NOMO-1 (cell line): ENCODE results near the gene GOSR1.
"Not testable (repeated sequence)": the region's sequence is repeated elsewhere in the genome, so short reads cannot be mapped to it uniquely, and the experiment has no call there.

Source experiments
- DNase-seq, 2 experiments: peaks; one replicate each; lab custom pipeline; 2025; ENCODE audit not compliant: unreplicated experiment in 2 of 2; lab: John Stamatoyannopoulos, UW

GOSR1 gene

DNA sequence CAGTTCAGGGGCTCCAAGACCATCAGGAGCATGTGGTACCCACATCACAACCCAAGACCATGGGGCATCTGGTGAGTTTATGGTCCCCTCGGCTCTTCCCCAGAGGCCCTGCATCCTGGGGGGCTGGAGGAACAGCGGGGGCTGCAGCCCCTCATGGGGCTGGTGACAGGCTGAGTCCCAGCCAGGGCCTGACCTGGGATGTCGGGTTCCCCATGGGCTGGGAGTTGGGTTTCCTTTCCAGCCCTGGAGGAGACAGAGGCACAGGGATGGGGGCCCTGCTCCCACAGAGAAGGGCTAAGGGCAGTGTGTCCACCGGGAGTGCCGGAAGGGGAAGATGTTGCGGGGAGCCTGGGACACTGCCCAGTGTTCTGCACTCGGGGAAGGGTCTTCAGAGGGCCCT, 82.4 kb downstream of the GOSR1 start:
- no peak for DNase-seq

DNA sequence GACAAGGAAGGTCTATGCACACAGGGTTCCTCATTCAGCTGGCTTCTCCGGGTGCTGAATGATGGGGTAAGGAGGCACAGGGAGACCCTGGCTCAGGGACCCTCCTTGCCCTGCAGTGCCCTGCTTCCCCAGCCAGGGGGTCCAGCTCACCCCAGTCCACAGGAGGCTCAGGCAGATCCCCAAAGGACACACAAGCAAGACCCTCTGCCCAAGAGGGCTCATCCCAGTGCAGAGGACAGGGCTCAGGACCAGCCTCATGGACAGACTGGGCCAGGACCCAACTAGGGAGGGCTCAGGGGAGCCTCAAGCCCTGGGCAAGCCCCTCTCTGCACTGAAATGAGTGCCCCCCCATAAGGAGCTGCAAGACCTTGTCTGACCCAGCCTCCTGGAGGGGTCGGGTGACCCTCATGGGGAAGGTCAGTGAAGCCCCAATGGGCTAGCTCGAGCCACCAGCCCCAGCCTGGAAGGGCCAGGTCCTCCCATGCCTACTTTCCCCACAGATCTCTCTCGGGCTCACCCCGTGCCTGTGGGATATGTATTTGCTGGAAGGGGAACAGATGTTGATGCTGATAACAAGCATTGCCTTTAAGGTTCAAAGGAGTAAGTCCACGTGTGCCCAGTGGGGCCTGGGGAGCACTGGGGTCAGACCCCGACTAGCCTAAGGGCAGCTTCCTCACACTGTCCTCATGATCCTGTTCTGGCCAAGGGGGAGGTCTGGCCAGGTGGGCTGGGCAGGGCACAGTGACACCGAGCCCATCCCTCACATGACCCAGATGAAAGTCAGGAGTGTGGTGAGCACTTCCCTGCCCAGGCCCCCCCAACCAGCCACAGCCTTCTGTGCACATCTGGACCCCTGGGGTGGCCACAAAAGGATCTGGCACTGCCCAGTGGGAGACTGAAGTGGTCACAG, 83.2 kb downstream of the GOSR1 start:
- not testable (repeated sequence) for DNase-seq

- not testable (repeated sequence) for DNase-seq
Measured at GRCh38 chr17:30561766-30562165, 84.6 kb downstream of the GOSR1 start.

GRCh38 chr17:30563131-30563904, 86.1 kb downstream of the GOSR1 start:
- DNase-seq: not testable (repeated sequence)

GRCh38 chr17:30563905-30564390, 86.7 kb downstream of the GOSR1 start:
- not testable (repeated sequence) for DNase-seq

DNA sequence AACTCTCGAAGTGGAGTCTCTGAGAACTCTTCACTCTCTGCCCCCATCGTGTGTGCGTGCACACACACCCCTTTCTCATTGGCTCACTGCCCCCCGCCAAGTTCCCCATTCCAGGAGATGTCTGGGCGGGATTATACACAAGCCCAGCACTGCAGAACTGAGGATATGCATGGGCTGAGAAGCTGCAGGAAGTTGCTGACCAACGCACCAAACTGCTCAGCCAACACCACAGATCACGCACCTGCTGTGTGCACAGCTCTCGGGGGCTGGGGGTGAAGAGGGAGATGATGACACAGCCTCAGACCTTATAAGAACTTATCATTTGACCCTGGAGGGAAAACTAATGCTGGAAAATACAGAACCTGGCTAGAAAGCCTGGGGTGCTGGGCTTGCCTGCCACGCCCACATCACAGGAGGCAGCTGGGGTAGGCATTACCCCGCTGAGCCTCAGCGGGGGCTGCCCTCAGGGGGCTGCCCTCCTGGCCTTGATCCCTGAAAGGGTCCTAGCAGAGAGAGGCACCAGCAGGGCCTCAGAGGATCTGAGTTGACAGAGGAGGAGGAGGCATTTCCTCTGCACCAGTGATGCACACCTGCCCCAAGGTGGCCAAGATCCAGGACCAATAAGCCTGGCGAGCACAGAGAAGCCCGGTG, 87.3 kb downstream of the GOSR1 start:
- DNase-seq: peak; percentile 35 to 38

DNA sequence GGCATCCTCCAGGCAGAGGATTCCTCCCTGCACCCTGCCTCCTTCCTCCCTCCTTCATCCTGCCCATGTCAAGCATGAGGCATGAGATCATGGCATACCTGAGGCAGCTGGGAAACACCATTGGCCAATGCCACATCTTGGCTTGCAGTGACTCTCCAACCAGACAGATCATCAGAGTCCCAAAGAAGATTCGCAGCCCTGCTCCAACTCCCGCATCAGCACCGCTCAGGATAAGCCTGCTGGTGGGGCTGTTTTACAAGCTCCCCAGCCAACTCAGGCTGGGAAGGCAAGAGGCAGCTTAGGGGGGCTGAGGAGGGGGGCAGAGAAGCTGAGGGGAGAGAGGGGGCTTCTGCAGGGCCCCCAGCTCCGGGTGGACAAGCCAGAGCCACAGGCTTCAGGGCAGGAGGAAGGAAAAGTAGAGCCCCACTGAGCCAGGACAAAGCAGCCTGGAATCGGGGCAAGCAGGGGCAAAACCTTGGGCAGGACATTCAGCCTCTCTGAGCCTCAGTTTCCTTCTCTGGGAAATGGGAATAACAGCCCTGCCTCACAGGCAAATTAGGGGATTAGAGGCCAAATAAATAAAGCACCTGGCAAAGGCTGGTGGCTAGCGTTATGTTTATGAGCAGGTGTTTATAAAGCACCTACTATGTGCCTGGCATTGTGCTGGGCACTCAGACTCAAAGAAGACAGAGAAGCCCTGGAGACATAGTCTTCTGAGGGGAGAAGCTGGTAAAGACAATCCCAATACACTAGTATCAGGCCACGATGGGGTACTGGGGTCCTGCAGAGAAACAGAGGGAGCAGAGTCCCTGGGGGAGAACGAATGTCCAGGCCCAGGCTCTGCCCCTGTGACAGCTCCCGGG, 88.1 kb downstream of the GOSR1 start:
- no peak for DNase-seq

DNA sequence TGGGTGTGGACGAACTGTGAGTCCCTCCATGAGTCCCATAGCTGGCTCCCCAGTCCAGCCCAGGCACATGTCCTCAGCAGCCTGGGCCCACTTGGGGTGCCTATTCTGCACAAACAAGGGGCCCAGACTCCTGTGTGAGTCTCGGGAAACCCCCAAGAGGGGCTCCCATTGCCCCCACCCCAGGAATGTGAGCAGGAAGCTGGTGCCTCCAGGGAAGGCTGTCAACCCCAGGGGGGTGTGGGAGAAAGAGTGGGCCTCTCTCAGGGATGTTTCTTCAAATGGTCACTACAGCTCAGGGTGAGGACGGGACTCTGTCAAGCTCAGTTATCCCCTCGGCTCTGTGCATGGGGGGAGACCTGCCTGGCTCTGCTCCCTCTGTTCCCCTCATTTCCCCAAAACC, 88.9 kb downstream of the GOSR1 start:
- not testable (repeated sequence) for DNase-seq

DNA sequence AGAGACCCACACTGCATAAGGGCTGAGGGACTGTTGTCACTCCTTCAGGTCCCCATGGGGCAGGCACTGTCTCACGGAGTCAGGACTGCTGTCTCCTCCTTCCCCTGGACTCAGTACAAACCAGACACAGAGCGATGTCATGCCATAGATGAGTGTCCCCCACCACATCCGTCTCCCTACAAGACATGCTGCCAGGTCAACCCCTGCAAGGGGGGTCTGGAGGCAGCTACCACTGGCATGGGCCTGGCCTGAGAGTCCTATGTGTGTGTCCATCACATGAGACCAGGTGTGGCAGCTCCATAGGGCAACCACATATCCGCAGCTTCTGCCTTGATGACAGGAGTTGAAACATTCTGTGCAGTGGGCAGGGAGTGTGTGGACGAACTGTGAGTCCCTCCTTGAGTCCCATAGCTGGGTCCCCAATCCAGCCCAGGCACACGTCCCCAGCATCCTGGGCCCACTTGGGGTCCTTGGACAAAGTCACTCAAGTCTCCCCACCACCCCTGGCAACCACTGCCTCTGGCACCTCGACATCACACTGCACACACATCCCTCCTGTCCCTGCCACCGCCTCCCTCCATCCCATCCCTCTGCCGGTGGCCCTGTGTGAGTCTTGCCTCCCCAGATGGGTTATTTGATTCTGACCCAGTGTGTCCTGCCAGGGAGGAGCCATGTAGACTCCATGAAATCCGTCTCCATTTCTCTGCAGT, 89.5 kb downstream of the GOSR1 start:
- DNase-seq: not testable (repeated sequence)

DNA sequence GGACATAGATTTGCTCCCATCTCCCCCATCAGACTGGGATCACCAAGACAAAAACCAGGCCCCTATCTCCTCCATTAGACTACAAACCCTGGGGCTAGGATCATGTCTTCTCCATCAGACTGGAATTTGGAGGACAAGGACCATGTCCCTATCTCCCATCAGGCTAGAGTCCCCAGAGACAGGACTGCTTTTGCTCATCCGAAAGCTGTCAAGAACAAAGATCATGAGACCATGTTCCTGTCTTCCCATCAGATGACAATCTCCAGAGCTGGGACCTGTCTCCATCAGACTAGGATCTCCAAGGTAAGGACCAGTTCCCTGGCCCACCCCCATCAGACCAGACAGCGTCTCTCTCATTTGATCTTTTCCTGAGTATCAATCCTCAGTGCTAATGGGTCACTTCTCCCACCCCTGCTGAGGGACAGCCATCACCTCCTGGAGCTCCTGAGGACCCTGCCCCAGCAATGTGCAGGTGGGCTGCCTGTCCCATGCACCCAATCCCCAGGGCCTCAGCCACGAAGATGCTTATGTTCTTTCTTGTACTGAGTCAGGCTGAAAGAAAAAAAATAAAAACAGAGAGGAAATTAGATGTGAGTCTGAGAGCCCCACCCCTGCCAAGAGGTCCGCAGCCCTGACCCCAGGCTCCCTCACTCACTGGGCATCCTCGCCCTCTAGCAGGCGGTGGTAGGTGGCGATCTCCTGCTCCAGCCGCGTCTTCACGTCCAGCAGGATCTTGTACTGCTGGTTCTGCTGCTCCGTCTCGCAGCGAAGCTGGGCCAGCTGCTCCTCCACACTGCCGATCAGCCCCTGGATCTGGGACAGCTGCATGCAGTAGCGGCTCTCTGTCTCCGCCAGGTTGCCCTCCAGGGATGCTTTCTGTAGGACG, 90.3 kb downstream of the GOSR1 start:
- DNase-seq: no peak

- no peak for DNase-seq
Measured at GRCh38 chr17:30568117-30568430, 90.9 kb downstream of the GOSR1 start.

DNA sequence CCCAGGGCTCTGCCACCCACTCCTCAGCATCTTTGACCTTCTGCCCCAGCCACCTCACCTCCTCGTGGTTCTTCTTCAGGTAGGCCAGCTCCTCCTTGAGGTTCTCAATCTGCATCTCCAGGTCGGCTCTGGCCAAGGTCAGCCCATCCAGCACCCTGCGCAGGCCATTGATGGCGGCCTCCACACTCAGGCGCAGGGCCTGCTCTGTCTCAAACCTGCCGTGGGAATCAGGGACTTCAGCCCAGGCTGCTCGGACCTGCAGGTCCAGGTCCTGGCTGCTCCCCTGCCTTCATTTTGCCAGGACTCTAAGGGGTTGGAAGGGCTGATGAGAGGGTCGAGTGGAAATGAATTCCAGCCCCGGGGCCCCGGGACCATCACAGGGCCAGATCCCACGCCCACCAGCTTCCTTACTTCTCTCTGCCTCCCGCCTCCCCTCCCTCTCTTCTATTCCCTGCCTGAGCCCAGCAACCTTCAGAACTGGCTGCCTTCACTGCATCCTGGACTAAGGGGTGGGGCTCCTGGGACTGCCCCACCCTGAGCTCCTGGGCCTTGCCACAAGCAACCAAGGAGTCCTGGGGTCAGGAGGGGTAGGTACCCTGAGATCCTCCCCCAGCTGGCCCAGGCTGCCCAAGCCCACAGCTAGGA, 92.4 kb downstream of the GOSR1 start:
- DNase-seq: not testable (repeated sequence)

GRCh38 chr17:30570191-30570590, 93.0 kb downstream of the GOSR1 start:
- DNase-seq: no peak

DNA sequence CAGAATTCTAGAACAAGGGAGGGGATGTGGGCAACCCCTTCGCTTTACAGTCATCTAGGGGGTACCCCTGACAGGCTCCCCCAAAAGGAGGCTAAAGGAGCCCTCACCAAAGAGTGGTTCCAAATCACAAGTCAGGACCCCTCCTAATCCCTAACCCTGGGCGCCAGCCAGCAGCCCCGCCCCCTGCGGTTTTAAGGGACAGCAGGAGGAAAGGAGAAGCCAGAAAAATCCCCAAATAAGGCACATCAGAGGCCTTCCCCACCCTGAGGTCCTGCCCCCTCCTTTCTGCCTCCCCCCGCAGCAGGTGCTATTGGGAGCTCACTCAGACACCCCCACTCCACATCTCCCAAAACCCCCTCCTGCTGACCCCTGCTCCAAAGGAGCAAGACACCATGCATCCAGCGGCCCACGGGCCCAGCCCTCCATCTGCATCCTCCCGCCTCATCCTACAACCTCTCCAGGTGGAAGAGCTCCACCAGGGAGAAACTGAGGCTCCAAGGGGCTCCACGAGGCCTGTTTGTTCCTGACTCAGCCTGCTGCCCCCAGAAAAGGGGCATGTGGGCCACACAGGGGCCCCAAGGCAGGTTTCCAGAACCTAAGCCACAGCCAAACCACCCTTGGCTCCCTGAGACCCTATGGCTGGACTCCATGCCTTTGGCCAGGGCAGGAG, 93.5 kb downstream of the GOSR1 start:
- DNase-seq: no peak

DNA sequence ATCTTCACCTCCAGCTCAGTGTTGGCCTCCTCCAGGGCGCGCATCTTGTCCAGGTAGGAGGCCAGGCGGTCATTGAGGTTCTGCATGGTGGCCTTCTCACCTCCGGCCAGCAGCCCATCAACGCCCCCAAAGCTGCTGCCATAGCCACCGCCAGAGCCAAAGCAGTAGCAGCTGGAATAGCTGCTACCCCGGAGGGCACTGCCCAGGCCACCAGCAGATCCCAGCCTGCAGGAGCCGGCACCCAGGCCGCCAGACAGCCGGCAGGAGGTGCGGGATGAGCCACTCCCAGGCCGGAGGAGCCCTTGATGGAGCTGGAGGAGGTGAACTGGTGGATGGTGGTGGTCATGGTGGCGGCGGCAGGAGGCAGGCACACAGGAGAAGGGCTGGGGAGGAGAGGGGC, 94.2 kb downstream of the GOSR1 start:
- DNase-seq: not testable (repeated sequence)

- no peak for DNase-seq
Measured at GRCh38 chr17:30571921-30572320, 94.7 kb downstream of the GOSR1 start.

DNA sequence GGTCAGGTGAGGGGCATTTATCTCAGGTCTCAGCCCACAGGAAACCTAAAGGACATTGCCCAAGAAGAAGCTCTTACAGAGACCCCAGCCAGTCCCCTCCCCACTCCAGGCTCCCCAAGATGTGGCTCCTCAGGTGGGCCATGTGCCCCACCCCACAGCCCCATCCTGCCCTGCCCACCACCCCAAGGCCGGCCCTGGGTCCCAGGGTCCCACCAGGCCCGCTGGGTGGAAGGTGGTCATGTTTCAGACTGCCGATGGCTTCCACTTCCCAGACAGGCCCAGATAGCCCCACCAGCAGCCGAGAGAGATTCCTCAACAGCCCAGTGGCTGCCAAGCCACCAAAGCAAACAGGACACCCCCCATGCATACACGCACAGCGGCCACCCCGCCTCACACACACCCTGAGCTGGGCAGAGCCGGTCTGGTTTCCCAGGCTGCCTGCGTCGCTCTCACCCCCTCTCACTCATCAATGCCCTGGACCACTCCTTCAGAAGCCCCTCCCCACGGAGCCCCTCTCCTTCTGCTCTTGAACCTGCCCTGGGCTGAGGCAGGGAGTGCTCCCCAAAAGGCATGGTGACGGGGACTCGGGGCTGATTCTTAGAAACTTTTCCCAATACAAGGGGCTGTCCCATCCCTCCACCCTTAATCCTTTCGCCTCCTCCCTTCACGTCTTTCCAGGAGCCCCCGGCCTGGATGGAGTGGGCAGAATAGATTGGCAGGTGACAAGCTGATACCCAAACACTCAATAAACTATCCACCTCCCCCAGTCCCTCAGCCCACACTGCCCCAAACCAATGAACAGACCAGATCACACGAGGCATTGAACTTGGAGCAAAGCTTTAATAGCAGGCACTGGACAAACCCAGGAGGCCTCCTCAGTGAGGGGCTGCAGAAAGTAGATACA, 95.7 kb downstream of the GOSR1 start:
- not testable (repeated sequence) for DNase-seq
